Prostate gland (tissue), 2 donors: ENCODE measurements around the gene INPP5F.

ENCODE experiments used
- POLR2A ChIP-seq: fragments of 450-650 bp; IDR thresholded peaks from one replicate; pipeline ENCODE4 v1.6.1; 2016; ENCODE audit warnings: antibody characterized with exemption, mild to moderate bottlenecking
- TF ChIP-seq, protein P1 (sequence below), 4 experiments: fragments of 200-600 bp in 2 of 4; fragments of 450-650 bp in 2 of 4; sonication (generic) in 2 of 4; IDR thresholded peaks; 1 replicate in 3 of 4; 2 replicates in 1 of 4; pipeline ENCODE4 v1.5.1; 2016 to 2019; ENCODE audit warnings: antibody characterized with exemption in 4 of 4, mild to moderate bottlenecking in 2 of 4, moderate library complexity in 2 of 4

DNA sequence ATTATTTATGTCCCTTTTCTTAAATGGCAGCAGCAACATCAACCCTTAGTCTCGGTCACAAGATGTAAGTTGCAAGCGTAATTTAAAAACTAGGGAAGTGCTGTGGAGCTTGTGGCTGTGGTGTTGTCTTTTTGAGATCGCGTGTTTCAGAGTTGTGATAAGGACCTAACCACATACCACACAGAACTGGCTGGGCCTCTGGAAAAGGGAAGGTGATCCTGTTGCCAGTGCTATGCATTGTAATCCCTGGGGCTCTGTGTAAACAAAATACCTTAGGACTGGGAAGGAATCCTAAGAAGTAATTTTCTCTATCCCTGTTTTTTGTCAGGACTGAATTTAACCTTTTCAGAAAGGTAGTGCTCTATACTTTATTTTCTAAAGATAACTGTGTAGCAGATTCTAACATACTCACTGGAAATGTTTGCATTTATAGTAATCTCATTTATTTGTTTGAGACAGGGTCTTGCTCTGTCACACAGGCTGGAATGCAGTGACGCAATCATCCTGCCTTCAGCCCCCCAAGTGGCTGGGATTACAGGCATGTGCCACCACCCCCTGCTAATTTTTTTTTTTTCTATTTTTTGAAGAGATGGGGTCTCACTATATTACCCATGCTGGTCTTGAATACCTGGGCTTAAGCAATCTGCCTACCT lies 60.4 kb downstream of the INPP5F start:
- TF ChIP-seq, protein P1, sequence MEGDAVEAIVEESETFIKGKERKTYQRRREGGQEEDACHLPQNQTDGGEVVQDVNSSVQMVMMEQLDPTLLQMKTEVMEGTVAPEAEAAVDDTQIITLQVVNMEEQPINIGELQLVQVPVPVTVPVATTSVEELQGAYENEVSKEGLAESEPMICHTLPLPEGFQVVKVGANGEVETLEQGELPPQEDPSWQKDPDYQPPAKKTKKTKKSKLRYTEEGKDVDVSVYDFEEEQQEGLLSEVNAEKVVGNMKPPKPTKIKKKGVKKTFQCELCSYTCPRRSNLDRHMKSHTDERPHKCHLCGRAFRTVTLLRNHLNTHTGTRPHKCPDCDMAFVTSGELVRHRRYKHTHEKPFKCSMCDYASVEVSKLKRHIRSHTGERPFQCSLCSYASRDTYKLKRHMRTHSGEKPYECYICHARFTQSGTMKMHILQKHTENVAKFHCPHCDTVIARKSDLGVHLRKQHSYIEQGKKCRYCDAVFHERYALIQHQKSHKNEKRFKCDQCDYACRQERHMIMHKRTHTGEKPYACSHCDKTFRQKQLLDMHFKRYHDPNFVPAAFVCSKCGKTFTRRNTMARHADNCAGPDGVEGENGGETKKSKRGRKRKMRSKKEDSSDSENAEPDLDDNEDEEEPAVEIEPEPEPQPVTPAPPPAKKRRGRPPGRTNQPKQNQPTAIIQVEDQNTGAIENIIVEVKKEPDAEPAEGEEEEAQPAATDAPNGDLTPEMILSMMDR (IDR thresholded peaks at IDR 0.05), result no peak
- no peak for TF ChIP-seq POLR2A
